Measurements from ENCODE around the gene SYP.

SYP gene

GRCh38 chrX:49246541-49246940, 46.5 kb upstream of the SYP start:
- peaks cover 9% of the 10 kb centered on the region for H3K36me3 Mint-ChIP-seq (ENCODE audit: low read depth)
- no peak for DNase-seq
- H3K27ac Mint-ChIP-seq: no peak overlapping the region
- H3K9me3 Mint-ChIP-seq: peaks cover 52% of the 10 kb centered on the region
- no peaks in the 10 kb centered on the region for H3K27me3 Mint-ChIP-seq (ENCODE audit: low read depth, poor library complexity)
- no peak overlapping the region for H3K4me3 Mint-ChIP-seq
- no peak for TF ChIP-seq CTCF (IDR thresholded peaks at IDR 0.05)
- H3K4me1 Mint-ChIP-seq: no peaks in the 10 kb centered on the region

- H3K27me3 Mint-ChIP-seq (ENCODE audit: low read depth, poor library complexity): no peaks in the 10 kb centered on the region
- H3K27ac Mint-ChIP-seq: no peak overlapping the region
- TF ChIP-seq CTCF (IDR thresholded peaks at IDR 0.05): no peak
- no peak for DNase-seq
- H3K4me3 Mint-ChIP-seq: no peak overlapping the region
- no peaks in the 10 kb centered on the region for H3K4me1 Mint-ChIP-seq
- peaks cover 12% of the 10 kb centered on the region for H3K36me3 Mint-ChIP-seq (ENCODE audit: low read depth)
- peaks cover 60% of the 10 kb centered on the region for H3K9me3 Mint-ChIP-seq
Observed at GRCh38 chrX:49244207-49244606, 44.2 kb upstream of the SYP start.

- H3K27me3 Mint-ChIP-seq (ENCODE audit: low read depth, poor library complexity): no peaks in the 10 kb centered on the region
- H3K4me3 Mint-ChIP-seq: no peak overlapping the region
- no peak overlapping the region for H3K27ac Mint-ChIP-seq
- no peak for DNase-seq
- H3K4me1 Mint-ChIP-seq: no peaks in the 10 kb centered on the region
- peaks cover 12% of the 10 kb centered on the region for H3K36me3 Mint-ChIP-seq (ENCODE audit: low read depth)
- peaks cover 59% of the 10 kb centered on the region for H3K9me3 Mint-ChIP-seq
- no peak for TF ChIP-seq CTCF (IDR thresholded peaks at IDR 0.05)
Observed at GRCh38 chrX:49243166-49243565, 43.2 kb upstream of the SYP start.

- no peak overlapping the region for H3K27ac Mint-ChIP-seq
- H3K27me3 Mint-ChIP-seq (ENCODE audit: low read depth, poor library complexity): no peaks in the 10 kb centered on the region
- no peaks in the 10 kb centered on the region for H3K4me1 Mint-ChIP-seq
- no peak for DNase-seq
- H3K4me3 Mint-ChIP-seq: no peak overlapping the region
- peaks cover 12% of the 10 kb centered on the region for H3K36me3 Mint-ChIP-seq (ENCODE audit: low read depth)
- TF ChIP-seq CTCF (IDR thresholded peaks at IDR 0.05): no peak
- H3K9me3 Mint-ChIP-seq: peaks cover 57% of the 10 kb centered on the region
Observed at GRCh38 chrX:49242545-49243066, 42.6 kb upstream of the SYP start.

- Mint-ChIP-seq H3K36me3 (ENCODE audit: low read depth) (peaks cover 13% of the 10 kb centered on the region), H3K27ac (no peak overlapping the region), H3K27me3 (ENCODE audit: low read depth, poor library complexity) (peaks cover 4% of the 10 kb centered on the region), H3K9me3 (peaks cover 57% of the 10 kb centered on the region), H3K4me1 (peaks cover 17% of the 10 kb centered on the region), H3K4me3 (no peak overlapping the region)
- TF ChIP-seq CTCF (IDR thresholded peaks at IDR 0.05): no peak
- no peak for DNase-seq
Observed at GRCh38 chrX:49238735-49239134, 38.7 kb upstream of the SYP start.

- DNase-seq: no peak
- TF ChIP-seq CTCF (IDR thresholded peaks at IDR 0.05): no peak
- no peak overlapping the region for H3K27ac Mint-ChIP-seq
Observed at GRCh38 chrX:49237060-49237459, 37.1 kb upstream of the SYP start.

More at GRCh38 chrX:49237060-49237459, 37.1 kb upstream of the SYP start:
- Mint-ChIP-seq H3K4me3 (peak overlapping the region; percentile 72), H3K4me1 (peaks cover 17% of the 10 kb centered on the region), H3K9me3 (peaks cover 59% of the 10 kb centered on the region), H3K36me3 (ENCODE audit: low read depth) (peaks cover 9% of the 10 kb centered on the region), H3K27me3 (ENCODE audit: low read depth, poor library complexity) (peaks cover 6% of the 10 kb centered on the region)

Measured in nephron progenitor cell (in vitro differentiated cells).